DND-41 (cell line): ENCODE results near the gene SCUBE1.

Experiments used
- ATAC-seq: fragments of 200-7000 bp; cut with Tn5 transposase; 3 replicates; pipeline ENCODE4 v1.9.1; 2021; ENCODE audit warnings: low read depth; ENCODE audit not compliant: insufficient read depth
- DNase-seq: peaks from one replicate; pipeline ENCODE4 v3.0.0-alpha.2; 2020
- H2AFZ ChIP-seq: 2 replicates; pipeline ENCODE4 v1.6.0; 2012; ENCODE audit warnings: low read depth, low read length
- H3K27ac ChIP-seq: 2 replicates; pipeline ENCODE4 v1.5.1; 2012; ENCODE audit warnings: low read length, inconsistent platforms
- H3K27me3 ChIP-seq: fragments of 200-600 bp; sonication (generic); 2 replicates; pipeline ENCODE4 v1.6.0; 2012; ENCODE audit warnings: low read length, mild to moderate bottlenecking, inconsistent platforms; ENCODE audit not compliant: insufficient read depth, poor library complexity
- H3K36me3 ChIP-seq: 2 replicates; pipeline ENCODE4 v1.5.1; 2012; ENCODE audit warnings: low read length, inconsistent platforms; ENCODE audit not compliant: insufficient read depth
- H3K4me1 ChIP-seq: 2 replicates; pipeline ENCODE4 v1.5.1; 2012; ENCODE audit warnings: mild to moderate bottlenecking, low read length; ENCODE audit not compliant: insufficient read depth
- H3K4me2 ChIP-seq: 2 replicates; pipeline ENCODE4 v1.6.0; 2012; ENCODE audit warnings: mild to moderate bottlenecking, moderate library complexity, low read length, inconsistent platforms; ENCODE audit not compliant: insufficient read depth
- H3K4me3 ChIP-seq, 2 experiments: fragments of 200-600 bp in 1 of 2; shearing (Covaris generic) in 1 of 2; 2 replicates each; pipeline ENCODE4 v1.5.1; 2012 to 2016; ENCODE audit warnings: inconsistent platforms in 2 of 2, low read length in 2 of 2, mild to moderate bottlenecking in 2 of 2, low read depth in 1 of 2, moderate library complexity in 1 of 2
- H3K79me2 ChIP-seq: 2 replicates; pipeline ENCODE4 v1.6.0; 2012; ENCODE audit warnings: low read length, inconsistent platforms; ENCODE audit not compliant: insufficient read depth
- H3K9ac ChIP-seq: 2 replicates; pipeline ENCODE4 v1.6.0; 2012; ENCODE audit warnings: low read depth, mild to moderate bottlenecking, inconsistent platforms, low read length, moderate library complexity
- H3K9me3 ChIP-seq: 2 replicates; pipeline ENCODE4 v1.5.1; 2012; ENCODE audit warnings: low read length, moderate library complexity, mild to moderate bottlenecking, inconsistent platforms; ENCODE audit not compliant: insufficient read depth, severe bottlenecking
- H4K20me1 ChIP-seq: 2 replicates; pipeline ENCODE4 v1.6.0; 2012; ENCODE audit warnings: low read length; ENCODE audit not compliant: insufficient read depth
- EZH2 ChIP-seq: IDR thresholded peaks from 3 replicates; pipeline ENCODE4 v1.6.1; 2012; ENCODE audit warnings: borderline replicate concordance, low read depth, mild to moderate bottlenecking, moderate library complexity, low read length, inconsistent platforms; ENCODE audit not compliant: severe bottlenecking
- TF ChIP-seq, protein P1 (sequence below): IDR thresholded peaks from 2 replicates; pipeline ENCODE4 v1.5.1; 2012; ENCODE audit warnings: borderline replicate concordance, low read length, moderate library complexity, mild to moderate bottlenecking; ENCODE audit not compliant: poor library complexity, severe bottlenecking; ENCODE audit errors: extremely low read depth

SCUBE1 gene

DNA sequence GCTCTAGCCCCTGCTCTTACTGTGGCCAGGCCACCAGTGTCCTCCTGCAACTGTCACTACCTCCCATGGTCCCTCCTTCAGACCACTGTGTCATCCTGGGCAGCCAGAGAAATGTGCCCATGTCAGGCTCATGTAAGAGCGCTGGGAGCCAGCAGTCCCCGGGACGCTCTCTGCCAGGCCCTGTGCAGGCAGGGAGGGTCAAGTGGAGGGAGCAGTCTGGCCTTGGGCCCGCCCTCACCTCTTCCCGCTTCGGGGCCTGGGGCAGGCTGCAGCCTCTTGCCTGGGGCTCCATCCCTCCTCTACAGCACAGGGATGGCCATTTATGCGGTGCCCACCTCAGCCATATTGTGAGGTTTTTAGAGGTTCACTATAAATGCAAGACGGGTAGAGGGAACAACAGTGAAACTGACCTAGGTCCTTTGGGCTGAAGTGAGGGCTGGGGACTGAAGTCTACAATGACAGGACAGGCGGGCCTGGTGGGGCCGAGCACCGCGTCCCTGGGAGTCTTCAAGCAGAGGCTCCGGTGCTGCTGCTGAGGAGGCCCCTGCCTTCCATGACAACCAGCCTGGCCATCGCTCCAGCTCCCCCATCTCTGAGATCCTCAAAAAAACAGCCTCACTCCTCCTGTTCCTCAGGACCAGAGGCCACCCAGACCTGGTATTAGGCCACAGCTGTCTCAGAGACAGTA lies 101.3 kb downstream of the SCUBE1 start:
- DNase-seq, result no peak
- Histone ChIP-seq H3K9ac (no peak overlapping the region), H3K4me1 (no peaks in the 10 kb centered on the region), H2AFZ (no peak overlapping the region), H3K4me3 (no peak overlapping the region), H3K27me3 (no peaks in the 10 kb centered on the region), H3K4me2 (no peak overlapping the region), H3K36me3 (no peaks in the 10 kb centered on the region), H3K9me3 (no peaks in the 10 kb centered on the region), H3K27ac (no peak overlapping the region), H4K20me1 (0 out of 2 replicates have a peak, but pooled peaks cover 2% of the 10 kb centered on the region), H3K79me2 (no peaks in the 10 kb centered on the region)
- no peak for ATAC-seq
- no peak for TF ChIP-seq EZH2
- TF ChIP-seq, protein P1, sequence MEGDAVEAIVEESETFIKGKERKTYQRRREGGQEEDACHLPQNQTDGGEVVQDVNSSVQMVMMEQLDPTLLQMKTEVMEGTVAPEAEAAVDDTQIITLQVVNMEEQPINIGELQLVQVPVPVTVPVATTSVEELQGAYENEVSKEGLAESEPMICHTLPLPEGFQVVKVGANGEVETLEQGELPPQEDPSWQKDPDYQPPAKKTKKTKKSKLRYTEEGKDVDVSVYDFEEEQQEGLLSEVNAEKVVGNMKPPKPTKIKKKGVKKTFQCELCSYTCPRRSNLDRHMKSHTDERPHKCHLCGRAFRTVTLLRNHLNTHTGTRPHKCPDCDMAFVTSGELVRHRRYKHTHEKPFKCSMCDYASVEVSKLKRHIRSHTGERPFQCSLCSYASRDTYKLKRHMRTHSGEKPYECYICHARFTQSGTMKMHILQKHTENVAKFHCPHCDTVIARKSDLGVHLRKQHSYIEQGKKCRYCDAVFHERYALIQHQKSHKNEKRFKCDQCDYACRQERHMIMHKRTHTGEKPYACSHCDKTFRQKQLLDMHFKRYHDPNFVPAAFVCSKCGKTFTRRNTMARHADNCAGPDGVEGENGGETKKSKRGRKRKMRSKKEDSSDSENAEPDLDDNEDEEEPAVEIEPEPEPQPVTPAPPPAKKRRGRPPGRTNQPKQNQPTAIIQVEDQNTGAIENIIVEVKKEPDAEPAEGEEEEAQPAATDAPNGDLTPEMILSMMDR, result no peak

DNA sequence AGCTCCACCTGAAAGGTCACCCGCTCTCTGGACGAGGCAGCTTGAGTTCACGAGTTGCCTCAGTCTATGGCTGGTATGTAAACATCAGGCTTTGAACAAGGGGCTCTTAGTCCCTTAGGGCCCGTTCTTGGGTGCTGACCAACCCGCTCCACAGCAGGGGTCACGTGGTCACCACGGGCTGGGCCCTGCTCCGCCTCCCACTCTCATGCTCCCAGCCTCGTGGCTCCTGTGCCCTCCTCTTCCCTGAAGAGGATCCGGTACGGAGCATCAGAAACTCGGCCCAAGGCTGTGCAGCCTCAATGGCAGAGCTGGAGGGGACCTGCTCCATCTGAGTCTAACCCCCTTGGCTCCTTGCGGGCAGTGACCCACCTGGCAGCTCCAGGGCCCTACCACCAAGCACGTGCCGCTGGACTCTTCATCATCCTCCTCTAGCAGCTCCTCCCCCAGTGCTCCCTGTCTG lies 102.0 kb downstream of the SCUBE1 start:
- H3K4me1 ChIP-seq, result no peaks in the 10 kb centered on the region
- DNase-seq, result no peak
- H3K36me3 ChIP-seq, result no peaks in the 10 kb centered on the region
- no peaks in the 10 kb centered on the region for H3K9me3 ChIP-seq
- no peak overlapping the region for H3K9ac ChIP-seq
- H3K27ac ChIP-seq, result no peak overlapping the region
- no peak overlapping the region for H2AFZ ChIP-seq
- H3K4me3 ChIP-seq, result no peak overlapping the region
- no peaks in the 10 kb centered on the region for H3K27me3 ChIP-seq
- 0 out of 2 replicates have a peak, but pooled peaks cover 2% of the 10 kb centered on the region for H4K20me1 ChIP-seq
- TF ChIP-seq EZH2, result no peak
- TF ChIP-seq, protein P1, result no peak
- H3K79me2 ChIP-seq, result no peaks in the 10 kb centered on the region
- no peak for ATAC-seq
- no peak overlapping the region for H3K4me2 ChIP-seq

DNA sequence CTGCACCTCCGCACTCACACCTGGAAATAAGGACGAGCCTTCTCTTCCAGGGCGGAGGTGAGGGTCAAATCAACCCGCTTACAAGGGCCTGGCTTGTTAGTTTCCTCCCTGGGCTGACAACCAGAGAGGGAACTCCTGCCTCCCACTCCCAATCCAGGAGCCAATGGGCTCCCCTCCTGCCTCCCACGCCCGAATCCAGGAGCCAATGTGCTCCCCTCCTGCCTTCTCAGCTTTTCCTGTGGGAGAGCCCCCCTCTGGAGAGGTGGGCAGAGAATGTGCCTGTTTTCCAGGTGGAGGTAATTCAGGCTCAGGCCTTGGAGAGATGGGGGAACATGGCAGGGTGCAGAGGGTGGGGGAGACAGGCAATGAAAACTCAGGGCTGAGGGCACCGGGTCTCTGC lies 102.6 kb downstream of the SCUBE1 start:
- no peaks in the 10 kb centered on the region for H3K36me3 ChIP-seq
- no peak for DNase-seq
- H3K9me3 ChIP-seq, result no peaks in the 10 kb centered on the region

More for the DNA sequence above, 102.6 kb downstream of the SCUBE1 start:
- H3K4me2 ChIP-seq, result no peak overlapping the region
- H3K27ac ChIP-seq, result no peak overlapping the region
- H3K27me3 ChIP-seq, result no peaks in the 10 kb centered on the region
- H3K79me2 ChIP-seq, result no peaks in the 10 kb centered on the region
- H3K9ac ChIP-seq, result no peak overlapping the region
- no peaks in the 10 kb centered on the region for H3K4me1 ChIP-seq
- ATAC-seq, result no peak
- TF ChIP-seq, protein P1, result no peak
- TF ChIP-seq EZH2, result no peak
- no peak overlapping the region for H3K4me3 ChIP-seq
- 0 out of 2 replicates have a peak, but pooled peaks cover 2% of the 10 kb centered on the region for H4K20me1 ChIP-seq
- H2AFZ ChIP-seq, result no peak overlapping the region
